Kidney tubule cell (primary cell): ENCODE results near the gene SEC23A.
"Not testable (repeated sequence)": the region's sequence is repeated elsewhere in the genome, so short reads cannot be mapped to it uniquely, and the experiment has no call there.

Experiments
- DNase-seq: peaks from one replicate; pipeline ENCODE4 v3.0.0-alpha.2; 2018; ENCODE audit warnings: low spot score

The SEC23A gene

GRCh38 chr14:39030209-39030608 lies 72.8 kb downstream of the SEC23A start:
- no peak for DNase-seq

GRCh38 chr14:39029789-39030188 lies 73.2 kb downstream of the SEC23A start:
- no peak for DNase-seq

GRCh38 chr14:39028620-39029019 lies 74.4 kb downstream of the SEC23A start:
- DNase-seq, result no peak

- no peak for DNase-seq
These were observed 77.0 kb downstream of the SEC23A start for GRCh38 chr14:39025810-39026627.

- no peak for DNase-seq
These were observed 77.7 kb downstream of the SEC23A start for GRCh38 chr14:39025250-39025809.

GRCh38 chr14:39023939-39024871 lies 78.8 kb downstream of the SEC23A start:
- DNase-seq, result no peak

GRCh38 chr14:39017096-39018016 lies 85.7 kb downstream of the SEC23A start:
- DNase-seq, result not testable (repeated sequence)

GRCh38 chr14:39016733-39017095 lies 86.3 kb downstream of the SEC23A start:
- DNase-seq, result no peak

- no peak for DNase-seq
These were observed 87.0 kb downstream of the SEC23A start for GRCh38 chr14:39015964-39016577.

- peak; percentile 57 for DNase-seq
These were observed 87.6 kb downstream of the SEC23A start for GRCh38 chr14:39015360-39015961.

- DNase-seq, result no peak
These were observed 88.6 kb downstream of the SEC23A start for GRCh38 chr14:39014460-39014859.

GRCh38 chr14:39008965-39009364 lies 94.1 kb downstream of the SEC23A start:
- DNase-seq, result not testable (repeated sequence)

- DNase-seq, result no peak
These were observed 96.2 kb downstream of the SEC23A start for GRCh38 chr14:39006721-39007410.

- no peak for DNase-seq
These were observed 97.8 kb downstream of the SEC23A start for GRCh38 chr14:39005044-39005880.

- no peak for DNase-seq
These were observed 103.1 kb downstream of the SEC23A start for GRCh38 chr14:38999949-39000348.

GRCh38 chr14:38994731-38995130 lies 108.3 kb downstream of the SEC23A start:
- no peak for DNase-seq

GRCh38 chr14:38993981-38994380 lies 109.1 kb downstream of the SEC23A start:
- no peak for DNase-seq

- no peak for DNase-seq
These were observed 110.8 kb downstream of the SEC23A start for GRCh38 chr14:38992067-38992844.
